OCI-LY3 (cell line): Measurements from ENCODE around the gene ELMO1.

Experiments used
- CTCF ChIP-seq: fragments of 200-600, 300-600 bp; sonication (generic); IDR thresholded peaks from 2 replicates; pipeline ENCODE4 v1.5.1; 2014; ENCODE audit warnings: antibody characterized with exemption, low read length, low read depth
- EZH2phosphoT487 ChIP-seq: fragments of 200-600 bp; shearing (Covaris generic); IDR thresholded peaks from 2 replicates; pipeline ENCODE4 v1.6.1; 2018; ENCODE audit warnings: antibody characterized with exemption, mixed run types, low read depth

GRCh38 chr7:36831049-36831448 lies 617.6 kb downstream of the ELMO1 start:
- TF ChIP-seq CTCF (no peak), EZH2phosphoT487 (no peak)
